GM21515 (cell line): ENCODE measurements around the gene PAX5.

Source experiments
- ATAC-seq: cut with Tn5 transposase; IDR thresholded peaks from one replicate; pipeline ENCODE4 v1.9.1; 2021; ENCODE audit not compliant: unreplicated experiment

Gene PAX5

GRCh38 chr9:36961561-36962325, 72.3 kb downstream of the PAX5 start:
- no peak for ATAC-seq

GRCh38 chr9:36961051-36961450, 73.0 kb downstream of the PAX5 start:
- no peak for ATAC-seq

GRCh38 chr9:36960575-36960955, 73.5 kb downstream of the PAX5 start:
- no peak for ATAC-seq

GRCh38 chr9:36959681-36960574, 74.1 kb downstream of the PAX5 start:
- no peak for ATAC-seq

GRCh38 chr9:36956908-36957307, 77.2 kb downstream of the PAX5 start:
- ATAC-seq, result no peak

- ATAC-seq, result no peak
Measured at GRCh38 chr9:36950389-36950788, 83.7 kb downstream of the PAX5 start.

- no peak for ATAC-seq
Measured at GRCh38 chr9:36949466-36949865, 84.6 kb downstream of the PAX5 start.

GRCh38 chr9:36948051-36948450, 86.0 kb downstream of the PAX5 start:
- no peak for ATAC-seq

GRCh38 chr9:36946653-36947052, 87.4 kb downstream of the PAX5 start:
- ATAC-seq, result no peak

GRCh38 chr9:36945999-36946398, 88.1 kb downstream of the PAX5 start:
- ATAC-seq, result no peak

GRCh38 chr9:36942891-36943290, 91.2 kb downstream of the PAX5 start:
- ATAC-seq, result no peak

GRCh38 chr9:36941441-36941840, 92.6 kb downstream of the PAX5 start:
- ATAC-seq, result no peak

- no peak for ATAC-seq
Measured at GRCh38 chr9:36940881-36941280, 93.2 kb downstream of the PAX5 start.

- no peak for ATAC-seq
Measured at GRCh38 chr9:36940500-36940853, 93.6 kb downstream of the PAX5 start.

GRCh38 chr9:36939655-36940499, 94.2 kb downstream of the PAX5 start:
- no peak for ATAC-seq

GRCh38 chr9:36939214-36939613, 94.9 kb downstream of the PAX5 start:
- ATAC-seq, result no peak

GRCh38 chr9:36938617-36939016, 95.5 kb downstream of the PAX5 start:
- ATAC-seq, result no peak

GRCh38 chr9:36937951-36938350, 96.1 kb downstream of the PAX5 start:
- no peak for ATAC-seq

GRCh38 chr9:36937346-36937745, 96.7 kb downstream of the PAX5 start:
- ATAC-seq, result no peak

- ATAC-seq, result no peak
Measured at GRCh38 chr9:36936498-36936831, 97.6 kb downstream of the PAX5 start.

GRCh38 chr9:36935768-36936497, 98.1 kb downstream of the PAX5 start:
- ATAC-seq, result no peak
